KBM-7 (cell line): Measurements from ENCODE around the gene CFAP251.

Source experiments
- DNase-seq: peaks from one replicate; pipeline ENCODE4 v3.0.0-alpha.2; 2015
- in situ Hi-C: fragments of 300-500 bp; cut with MboI; formaldehyde crosslinking; loops from 2 replicates; pipeline ENCODE4 v1.14.3; 2020; ENCODE audit warnings: low sequenced_read_pairs, low pct_unique_long_range_greater_than_20kb, mixed read lengths

Gene CFAP251

DNA sequence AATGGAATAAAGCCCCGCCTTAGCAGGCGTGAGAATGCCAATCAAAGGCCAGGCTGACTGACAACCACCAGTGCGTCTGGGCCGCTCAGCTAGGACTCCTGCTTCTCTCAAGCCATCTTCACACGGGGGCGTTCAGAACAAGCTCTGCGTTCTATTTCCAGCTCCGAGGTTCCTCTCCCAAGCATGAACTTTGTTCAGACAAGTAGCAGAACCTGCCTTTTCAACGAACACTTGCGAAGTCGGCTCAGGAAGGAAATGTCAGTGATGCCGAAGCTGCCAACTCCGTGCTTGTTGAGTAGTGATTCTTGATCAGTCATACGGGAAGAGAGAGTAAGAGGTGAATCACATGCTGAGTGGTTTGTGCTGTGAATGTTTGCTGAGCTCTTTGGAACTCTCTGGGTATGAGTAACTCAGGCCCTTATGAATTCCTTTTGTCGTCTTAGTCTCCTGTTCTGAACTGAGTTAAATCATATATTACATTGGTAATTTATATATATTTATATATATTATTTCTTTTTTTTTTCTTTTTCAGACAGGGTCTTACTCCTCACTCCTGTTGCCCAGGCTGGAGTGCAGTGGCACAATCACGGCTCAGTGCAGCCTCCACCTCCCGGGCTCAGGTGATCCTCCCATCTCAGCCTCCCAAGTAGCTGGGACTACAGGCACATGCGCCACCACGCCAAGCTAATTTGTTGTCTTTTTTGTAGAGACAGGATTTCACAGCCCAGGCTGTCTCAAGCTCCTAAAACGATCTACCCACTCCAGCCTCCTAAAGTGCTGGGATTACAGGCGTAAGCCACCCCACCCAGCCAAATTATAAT, 73.9 kb downstream of the CFAP251 start:
- peak; percentile 60 for DNase-seq
- in situ Hi-C loops: no loop called here

- no peak for DNase-seq
- in situ Hi-C loops: no loop called here
Observed at GRCh38 chr12:121996050-121996944, 77.9 kb downstream of the CFAP251 start.

DNA sequence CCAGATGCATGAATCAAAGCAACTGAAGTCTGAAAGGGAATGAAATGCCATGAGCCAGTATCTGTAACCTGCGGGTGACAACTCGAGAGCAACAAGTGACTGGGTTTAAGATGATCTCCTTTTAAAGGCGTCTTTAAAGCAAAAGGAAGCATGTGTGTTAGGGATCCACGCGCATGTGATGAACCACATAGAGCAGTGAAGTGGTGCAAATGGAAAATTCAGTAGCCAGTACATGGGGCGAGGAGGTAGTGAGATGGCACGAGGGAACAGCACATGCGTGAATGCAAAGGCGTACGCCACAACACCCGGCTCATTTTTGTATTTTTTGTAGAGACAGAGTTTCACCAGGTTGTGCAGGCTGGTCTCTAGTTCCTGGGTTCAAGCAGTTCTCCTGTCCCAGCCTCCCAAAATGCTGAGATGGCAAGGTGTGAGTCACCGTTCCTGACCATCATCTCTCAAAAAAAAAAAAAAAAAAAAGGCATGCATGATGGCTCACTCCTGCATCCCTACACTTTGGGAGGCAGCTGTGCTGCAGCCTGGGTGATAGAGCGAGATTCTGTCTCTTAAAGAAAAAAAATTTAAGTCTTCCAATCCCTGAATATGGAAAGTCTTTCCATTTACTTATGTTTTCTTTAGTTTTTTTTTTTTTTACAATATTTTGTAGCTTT, 78.7 kb downstream of the CFAP251 start:
- no peak for DNase-seq
- in situ Hi-C loops: no loop called here

DNA sequence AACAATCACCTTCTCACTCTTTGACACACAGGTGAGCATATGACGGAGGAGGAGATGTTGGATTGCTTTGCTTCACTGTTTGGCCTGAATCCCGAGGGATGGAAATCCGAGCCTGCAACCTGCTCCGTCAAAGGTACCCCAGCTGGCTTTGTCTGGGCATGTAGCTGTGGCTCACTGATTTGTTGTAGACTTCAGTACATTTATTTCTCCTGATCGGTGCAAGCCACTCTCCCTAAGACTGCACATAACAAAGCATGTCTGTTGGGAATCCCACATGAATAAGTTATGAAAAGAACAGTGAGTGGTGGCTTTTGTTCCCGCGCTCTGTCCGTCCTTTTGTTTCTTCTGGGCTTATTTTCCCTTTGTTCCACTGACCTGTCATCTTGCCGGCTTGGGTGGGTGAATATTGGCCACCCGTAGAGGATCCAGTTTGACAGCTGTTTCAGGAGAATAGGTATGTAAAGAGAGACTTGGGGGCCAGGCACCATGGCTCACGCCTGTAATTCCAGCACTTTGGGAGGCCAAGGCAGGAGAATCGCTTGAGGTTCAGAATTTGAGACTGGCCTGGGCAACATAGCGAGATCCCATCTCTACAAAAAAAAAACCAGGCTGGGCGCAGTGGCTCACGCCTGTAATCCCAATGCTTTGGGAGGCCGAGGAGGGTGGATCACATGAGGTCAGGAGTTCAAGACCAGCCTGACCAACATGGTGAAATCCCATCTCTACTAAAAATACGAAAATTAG, 83.2 kb downstream of the CFAP251 start:
- no peak for DNase-seq
- in situ Hi-C loops: no loop called here

GRCh38 chr12:122003651-122004611, 85.5 kb downstream of the CFAP251 start:
- in situ Hi-C loops: no loop called here
- no peak for DNase-seq

DNA sequence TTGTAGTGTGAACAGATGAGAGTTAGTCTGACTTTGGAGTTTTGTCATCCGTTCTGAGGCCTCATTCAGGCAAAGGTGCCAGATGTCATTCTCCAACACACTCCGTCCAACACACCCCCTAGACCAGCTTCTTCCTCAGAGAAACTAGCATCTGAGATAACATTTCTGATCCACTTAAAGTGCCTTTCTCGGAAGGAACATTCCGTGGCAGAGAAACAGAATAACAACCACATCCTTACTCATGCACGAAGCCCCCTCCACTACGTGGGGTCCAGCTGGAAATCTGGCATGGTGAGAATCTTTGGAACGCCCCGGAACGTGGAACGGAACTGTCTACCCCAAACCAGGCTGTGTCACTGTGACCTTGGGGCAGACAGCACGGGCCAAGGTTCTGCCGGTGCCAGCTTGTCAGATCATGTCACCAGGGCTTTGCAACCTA, 86.3 kb downstream of the CFAP251 start:
- in situ Hi-C loops: no loop called here

GRCh38 chr12:122005252-122005776, 86.9 kb downstream of the CFAP251 start:
- in situ Hi-C loops: no loop called here
- no peak for DNase-seq

More for the DNA sequence above, 86.3 kb downstream of the CFAP251 start:
- no peak for DNase-seq

GRCh38 chr12:122006186-122006926, 88.0 kb downstream of the CFAP251 start:
- in situ Hi-C loops: no loop called here
- no peak for DNase-seq

DNA sequence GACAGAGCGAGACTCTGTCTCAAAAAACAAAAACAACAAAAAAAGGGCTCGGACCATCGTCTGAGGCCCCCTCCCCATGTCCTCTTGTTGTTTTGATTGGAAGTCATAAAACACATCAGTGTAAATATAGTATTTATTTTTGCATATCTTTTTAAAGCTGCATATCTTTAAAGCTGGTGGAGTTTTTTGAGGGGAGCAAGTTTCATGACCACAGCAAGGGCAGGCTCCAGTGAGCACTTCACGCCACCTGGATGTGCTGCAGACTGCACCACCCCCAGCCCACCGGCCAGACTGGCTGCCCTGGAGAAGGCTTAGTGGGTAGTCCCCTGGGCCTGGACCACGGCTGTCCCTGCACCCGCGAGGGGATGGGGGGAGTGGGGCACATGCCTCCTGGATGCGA, 91.3 kb downstream of the CFAP251 start:
- no peak for DNase-seq
- in situ Hi-C loops: no loop called here

DNA sequence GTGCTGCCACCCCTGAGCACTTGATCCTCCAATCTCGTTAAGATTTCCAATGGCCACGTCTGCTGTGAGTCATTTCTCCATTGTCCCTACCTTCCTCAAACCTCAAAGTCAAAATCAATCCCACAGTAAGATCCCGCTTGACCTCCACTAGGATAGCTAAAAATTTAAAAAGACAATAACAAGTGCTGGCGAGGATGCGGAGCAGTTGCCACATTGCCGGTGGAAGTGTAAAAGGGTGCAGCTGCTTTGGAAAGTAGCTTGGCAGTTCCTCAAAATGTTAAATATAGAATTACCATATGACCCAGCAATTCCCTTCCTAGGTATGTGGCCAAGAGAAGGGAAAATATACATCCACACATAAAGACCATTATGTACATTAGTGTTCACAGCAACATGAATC, 93.8 kb downstream of the CFAP251 start:
- in situ Hi-C loops: no loop called here
- no peak for DNase-seq

GRCh38 chr12:122013136-122013535, 94.7 kb downstream of the CFAP251 start:
- in situ Hi-C loops: no loop called here
- no peak for DNase-seq

- no peak for DNase-seq
Observed at GRCh38 chr12:122013791-122014590, 95.6 kb downstream of the CFAP251 start.

DNA sequence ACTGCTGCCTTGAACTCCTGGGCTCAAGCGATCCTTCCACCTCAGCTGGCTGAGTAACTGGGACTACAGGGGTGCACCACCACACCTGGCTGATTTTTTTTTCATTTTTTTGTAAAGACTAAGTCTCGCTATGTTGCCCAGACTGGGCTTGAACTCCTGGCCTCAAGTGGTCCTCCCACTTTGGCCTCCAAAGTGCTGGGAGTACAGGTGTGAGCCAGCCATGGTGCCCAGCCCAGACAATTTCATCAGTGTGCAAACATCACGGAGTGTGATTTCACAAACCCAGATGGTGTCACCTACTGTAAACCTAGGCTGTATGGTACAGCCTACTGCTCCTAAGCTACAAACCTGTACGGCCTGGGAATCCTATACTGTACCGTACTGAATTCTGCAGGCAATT, 96.4 kb downstream of the CFAP251 start:
- no peak for DNase-seq
- in situ Hi-C loops: no loop called here

More at GRCh38 chr12:122013791-122014590, 95.6 kb downstream of the CFAP251 start:
- in situ Hi-C loops: no loop called here

DNA sequence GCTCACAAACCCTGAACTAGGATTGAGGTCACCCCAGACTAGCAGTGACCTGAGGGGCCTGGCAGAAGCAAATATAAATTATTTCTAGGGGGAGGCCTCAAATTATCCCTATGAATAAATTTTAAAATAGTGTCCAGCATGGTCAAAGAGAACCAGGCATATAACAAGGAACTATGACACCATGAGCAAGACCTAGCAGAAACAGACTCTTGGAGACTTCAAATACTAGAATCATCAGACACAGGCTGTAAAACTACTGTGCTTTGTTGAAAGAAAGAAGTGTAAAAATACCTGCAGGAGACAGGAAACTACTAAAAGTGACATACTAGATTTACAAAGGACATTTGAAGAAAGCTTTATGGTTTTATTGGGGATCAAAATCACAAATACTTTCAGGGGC, 100.1 kb downstream of the CFAP251 start:
- in situ Hi-C loops: no loop called here
- DNase-seq: no peak

GRCh38 chr12:122018937-122019336, 100.5 kb downstream of the CFAP251 start:
- in situ Hi-C loops: no loop called here
- no peak for DNase-seq

- no peak for DNase-seq
- in situ Hi-C loops: no loop called here
Observed at GRCh38 chr12:122020795-122021192, 102.4 kb downstream of the CFAP251 start.
